ENCODE measurements around the gene FNBP1L. TPM values are rescaled to one million over a fixed set of nuclear protein-coding genes. Genes with fewer than 3 reads are reported as not detected.
"Not testable (repeated sequence)": the region's sequence is repeated elsewhere in the genome, so short reads cannot be mapped to it uniquely, and the experiment has no call there.

Gene FNBP1L
- total and polyA plus RNA-seq, 7 donors, result 13.4 to 30.7 (median 20.1) TPM

- H3K27me3 ChIP-seq, result no peaks in the 10 kb centered on the region
- no peaks in the 10 kb centered on the region for H3K36me3 ChIP-seq
- H3K4me3 ChIP-seq, result no peak overlapping the region
- H3K27ac ChIP-seq, result no peak overlapping the region
- H3K9me3 ChIP-seq, result peaks cover 0 to 2% (median under 1%) of the 10 kb centered on the region in 4 donors
- intact Hi-C loops (cut with DNase I), result no loop called here
- TF ChIP-seq EP300 (IDR thresholded peaks at IDR 0.05), result no peak
- no peak for TF ChIP-seq POLR2AphosphoS5 (IDR thresholded peaks at IDR 0.05)
- no peak for TF ChIP-seq POLR2A (IDR thresholded peaks at IDR 0.05)
- TF ChIP-seq, protein P1, sequence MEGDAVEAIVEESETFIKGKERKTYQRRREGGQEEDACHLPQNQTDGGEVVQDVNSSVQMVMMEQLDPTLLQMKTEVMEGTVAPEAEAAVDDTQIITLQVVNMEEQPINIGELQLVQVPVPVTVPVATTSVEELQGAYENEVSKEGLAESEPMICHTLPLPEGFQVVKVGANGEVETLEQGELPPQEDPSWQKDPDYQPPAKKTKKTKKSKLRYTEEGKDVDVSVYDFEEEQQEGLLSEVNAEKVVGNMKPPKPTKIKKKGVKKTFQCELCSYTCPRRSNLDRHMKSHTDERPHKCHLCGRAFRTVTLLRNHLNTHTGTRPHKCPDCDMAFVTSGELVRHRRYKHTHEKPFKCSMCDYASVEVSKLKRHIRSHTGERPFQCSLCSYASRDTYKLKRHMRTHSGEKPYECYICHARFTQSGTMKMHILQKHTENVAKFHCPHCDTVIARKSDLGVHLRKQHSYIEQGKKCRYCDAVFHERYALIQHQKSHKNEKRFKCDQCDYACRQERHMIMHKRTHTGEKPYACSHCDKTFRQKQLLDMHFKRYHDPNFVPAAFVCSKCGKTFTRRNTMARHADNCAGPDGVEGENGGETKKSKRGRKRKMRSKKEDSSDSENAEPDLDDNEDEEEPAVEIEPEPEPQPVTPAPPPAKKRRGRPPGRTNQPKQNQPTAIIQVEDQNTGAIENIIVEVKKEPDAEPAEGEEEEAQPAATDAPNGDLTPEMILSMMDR (IDR thresholded peaks at IDR 0.05), result no peak
- peaks cover 0 to 11% (median 5%) of the 10 kb centered on the region in 4 donors for H3K4me1 ChIP-seq
- WGBS, 2 donors, result 28 to 62% methylated on average over 2 of the region's 2 CpGs
- no peak for DNase-seq
Observed at GRCh38 chr1:93474321-93474720, 26.4 kb downstream of the FNBP1L start.

DNA sequence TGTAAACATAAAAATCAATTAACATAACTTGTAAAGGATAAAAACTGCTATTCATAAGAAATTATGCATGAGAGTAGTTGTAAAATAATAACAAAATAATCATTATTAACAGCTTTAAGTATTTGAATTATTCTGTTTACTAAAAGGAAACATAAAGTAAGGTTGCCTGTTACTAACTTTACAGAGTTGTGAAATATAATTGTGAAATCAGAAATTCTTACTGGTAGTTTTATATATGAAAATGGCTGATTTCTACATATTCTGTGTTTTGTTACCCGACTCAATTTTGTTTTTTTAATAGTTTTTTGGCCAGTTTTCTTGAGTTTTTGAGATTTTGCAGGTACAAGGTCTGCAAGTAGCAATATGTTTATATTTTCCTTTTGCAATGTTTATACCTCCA is 27.8 kb downstream of the FNBP1L start:
- no peak overlapping the region for H3K27ac ChIP-seq
- no peak overlapping the region for H3K4me3 ChIP-seq
- H3K27me3 ChIP-seq, result no peaks in the 10 kb centered on the region
- peaks cover 0 to 11% (median 5%) of the 10 kb centered on the region in 4 donors for H3K4me1 ChIP-seq
- peaks cover 0 to 4% (median 2%) of the 10 kb centered on the region in 4 donors for H3K9me3 ChIP-seq
- TF ChIP-seq POLR2A (IDR thresholded peaks at IDR 0.05) (no peak), POLR2AphosphoS5 (IDR thresholded peaks at IDR 0.05) (no peak), EP300 (IDR thresholded peaks at IDR 0.05) (no peak)
- TF ChIP-seq, protein P1 (IDR thresholded peaks at IDR 0.05), result no peak
- no peaks in the 10 kb centered on the region for H3K36me3 ChIP-seq
- intact Hi-C loops (cut with DNase I), result no loop called here
- 89 to 93% methylated on average over 1 of the region's 1 CpG for WGBS, 2 donors
- DNase-seq, result no peak

- H3K27me3 ChIP-seq; H3K36me3 ChIP-seq; DNase-seq; H3K27ac ChIP-seq; intact Hi-C loops (cut with DNase I); H3K4me1 ChIP-seq; H3K9me3 ChIP-seq; H3K4me3 ChIP-seq: not testable (repeated sequence)
- 91 to 95% methylated on average over 8 of the region's 8 CpGs for WGBS, 2 donors
Observed at GRCh38 chr1:93479133-93479745, 31.3 kb downstream of the FNBP1L start.

- H3K4me1 ChIP-seq; intact Hi-C loops (cut with DNase I); H3K4me3 ChIP-seq; DNase-seq; H3K27me3 ChIP-seq; H3K36me3 ChIP-seq; H3K27ac ChIP-seq; H3K9me3 ChIP-seq: not testable (repeated sequence)
- 95% methylated on average over 5 of the region's 5 CpGs for WGBS, 2 donors
Observed at GRCh38 chr1:93481899-93482298, 34.0 kb downstream of the FNBP1L start.

DNA sequence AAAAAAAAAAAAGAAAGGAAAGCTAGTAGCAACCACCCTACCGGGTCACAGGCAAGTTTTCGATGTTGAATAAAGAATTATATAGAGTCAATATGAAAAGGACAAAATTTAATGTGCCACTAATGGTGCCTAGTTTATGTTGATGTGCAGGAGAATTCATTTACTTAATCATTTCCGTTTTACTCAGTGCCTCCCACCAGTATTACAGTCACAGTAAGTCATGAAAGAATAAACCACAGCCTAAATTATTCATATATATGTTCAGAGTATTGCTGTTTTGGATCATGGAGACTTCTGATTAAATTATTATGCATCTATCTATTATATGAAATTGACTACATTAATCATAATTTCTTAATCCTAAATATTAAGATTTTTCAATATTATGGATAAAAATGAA is 35.3 kb downstream of the FNBP1L start:
- H3K27me3 ChIP-seq, result no peaks in the 10 kb centered on the region
- peaks cover 0 to 4% (median 2%) of the 10 kb centered on the region in 4 donors for H3K9me3 ChIP-seq
- no peak overlapping the region for H3K4me3 ChIP-seq
- no peak for TF ChIP-seq POLR2AphosphoS5 (IDR thresholded peaks at IDR 0.05)
- TF ChIP-seq POLR2A (IDR thresholded peaks at IDR 0.05), result no peak
- TF ChIP-seq, protein P1 (IDR thresholded peaks at IDR 0.05), result no peak
- no peak for TF ChIP-seq EP300 (IDR thresholded peaks at IDR 0.05)
- no peak for DNase-seq
- H3K4me1 ChIP-seq, result no peaks in the 10 kb centered on the region
- no peaks in the 10 kb centered on the region for H3K36me3 ChIP-seq
- H3K27ac ChIP-seq, result no peak overlapping the region
- intact Hi-C loops (cut with DNase I), result no loop called here
- WGBS, 2 donors, result 90 to 94% methylated on average over 3 of the region's 3 CpGs

DNA sequence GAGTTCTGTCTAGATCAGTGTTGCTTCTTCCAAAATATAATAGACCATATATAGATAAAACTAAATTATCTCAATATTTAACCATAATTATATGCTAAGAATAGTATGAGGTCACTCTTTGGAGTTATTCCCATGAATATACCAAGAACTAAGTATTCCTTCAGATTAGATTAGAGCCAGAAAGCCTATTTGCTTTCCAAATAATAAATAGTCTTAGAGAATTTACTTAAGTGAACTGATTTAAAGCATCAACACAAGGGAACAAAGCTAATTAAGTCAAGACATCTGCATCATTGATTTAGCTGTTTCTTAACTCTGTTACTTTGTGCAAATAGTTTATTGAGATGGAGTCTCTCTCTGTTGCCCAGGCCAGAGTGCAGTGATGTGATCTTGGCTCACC is 35.7 kb downstream of the FNBP1L start:
- Histone ChIP-seq H3K4me3 (no peak overlapping the region), H3K27me3 (no peaks in the 10 kb centered on the region)
- TF ChIP-seq POLR2AphosphoS5 (IDR thresholded peaks at IDR 0.05) (no peak), EP300 (IDR thresholded peaks at IDR 0.05) (no peak), POLR2A (IDR thresholded peaks at IDR 0.05) (no peak)
- TF ChIP-seq, protein P1 (IDR thresholded peaks at IDR 0.05), result no peak

More for the DNA sequence above, 35.7 kb downstream of the FNBP1L start:
- Histone ChIP-seq H3K4me1 (no peaks in the 10 kb centered on the region), H3K36me3 (no peaks in the 10 kb centered on the region), H3K27ac (no peak overlapping the region), H3K9me3 (peaks cover 0 to 4% (median 2%) of the 10 kb centered on the region in 4 donors)
- no peak for DNase-seq
- intact Hi-C loops (cut with DNase I), result no loop called here
